Measurements from ENCODE around the gene AOPEP. TPM values are rescaled to one million over a fixed set of nuclear protein-coding genes. Genes with fewer than 3 reads are reported as not detected.
A peak's percentile ranks its signal among the peaks of the same experiment; 100 is the strongest.
"Not testable (repeated sequence)": the region's sequence is repeated elsewhere in the genome, so short reads cannot be mapped to it uniquely, and the experiment has no call there.

The AOPEP gene
- total RNA-seq, 4 donors from 2014 or later, result 126 to 216 (median 136) TPM

DNA sequence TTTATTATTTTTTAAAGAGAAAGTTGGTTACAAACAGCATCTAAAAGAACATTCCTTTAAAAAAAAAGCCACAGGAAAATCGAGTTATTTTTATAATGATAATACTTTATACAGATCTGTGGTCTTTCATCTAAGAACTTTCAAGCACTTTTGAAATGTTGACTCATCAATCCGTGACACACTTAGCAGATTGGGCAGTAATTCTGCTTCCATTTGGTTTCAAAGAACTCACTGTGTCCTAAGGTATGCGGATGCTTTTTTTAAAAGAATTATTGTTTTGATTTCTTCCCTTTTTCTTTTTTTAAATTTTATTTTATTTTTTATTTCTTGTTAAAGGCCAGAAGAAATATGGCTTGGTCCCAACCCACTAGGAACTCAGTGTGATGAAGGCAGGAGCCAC, 147.8 kb downstream of the AOPEP start:
- TF ChIP-seq POLR2A (IDR thresholded peaks at IDR 0.05) (no peak), CTCF (IDR thresholded peaks at IDR 0.05) (no peak)
- no peak for DNase-seq
- Histone ChIP-seq H3K27me3 (no peaks in the 10 kb centered on the region), H3K9me3 (no peaks in the 10 kb centered on the region), H3K36me3 (no peaks in the 10 kb centered on the region), H3K27ac (peak overlapping the region; percentile 69 to 93 (median 78)), H3K4me3 (replicated peaks in 1 of 3) (no peak overlapping the region), H3K4me1 (peaks cover 49 to 68% of the 10 kb centered on the region in 2 donors)
- 14 to 22% methylated on average over 3 of the region's 3 CpGs for WGBS, 2 donors
- intact Hi-C loops (cut with DNase I), result no loop called here

- peak overlapping the region; percentile 69 to 93 (median 78) for H3K27ac ChIP-seq
- TF ChIP-seq POLR2A (IDR thresholded peaks at IDR 0.05) (peak in 1 of 2 donors; percentile 46), CTCF (IDR thresholded peaks at IDR 0.05) (no peak)
- no peaks in the 10 kb centered on the region for H3K36me3 ChIP-seq
- DNase-seq, result peak; percentile 33 to 46
- H3K4me1 ChIP-seq, result peaks cover 49 to 65% of the 10 kb centered on the region in 2 donors
- intact Hi-C loops (cut with DNase I), result no loop called here
- no peak overlapping the region for H3K4me3 ChIP-seq (replicated peaks in 1 of 3)
- no peaks in the 10 kb centered on the region for H3K9me3 ChIP-seq
- H3K27me3 ChIP-seq, result no peaks in the 10 kb centered on the region
- WGBS, 2 donors, result 47 to 55% methylated on average over 5 of the region's 5 CpGs
Observed at GRCh38 chr9:94875300-94876020, 149.0 kb downstream of the AOPEP start.

GRCh38 chr9:94878804-94879203, 152.3 kb downstream of the AOPEP start:
- H3K9me3 ChIP-seq; intact Hi-C loops (cut with DNase I); H3K4me3 ChIP-seq (replicated peaks in 1 of 3); H3K27ac ChIP-seq; H3K27me3 ChIP-seq; H3K36me3 ChIP-seq; DNase-seq: not testable (repeated sequence)
- 78 to 88% methylated on average over 3 of the region's 3 CpGs for WGBS, 2 donors
- peaks cover 33 to 60% of the 10 kb centered on the region in 2 donors for H3K4me1 ChIP-seq

DNA sequence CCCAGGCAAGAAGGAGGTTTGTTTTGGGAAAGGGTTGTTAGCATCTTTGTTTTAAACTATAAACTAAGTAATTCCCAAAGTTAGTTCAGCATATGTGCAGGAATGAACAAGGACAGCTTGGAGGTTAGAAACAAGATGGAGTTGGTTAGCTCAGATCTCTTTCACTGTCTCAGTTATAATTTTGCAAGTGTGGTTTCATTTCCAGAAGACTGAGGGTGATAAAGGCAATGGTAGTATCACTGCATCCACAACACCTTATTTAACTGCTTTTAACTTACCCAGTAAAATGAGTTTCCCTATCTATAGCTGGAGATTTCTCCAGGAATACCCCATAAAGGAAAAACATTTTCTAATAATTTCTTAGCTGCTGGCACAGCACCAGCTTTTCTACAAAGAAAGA, 152.7 kb downstream of the AOPEP start:
- no peak for DNase-seq
- no peaks in the 10 kb centered on the region for H3K27me3 ChIP-seq
- TF ChIP-seq CTCF (IDR thresholded peaks at IDR 0.05) (no peak), POLR2A (IDR thresholded peaks at IDR 0.05) (no peak)
- intact Hi-C loops (cut with DNase I), result no loop called here
- no peak overlapping the region for H3K27ac ChIP-seq
- H3K4me3 ChIP-seq (replicated peaks in 1 of 3), result no peak overlapping the region
- H3K36me3 ChIP-seq, result no peaks in the 10 kb centered on the region
- H3K9me3 ChIP-seq, result no peaks in the 10 kb centered on the region
- peaks cover 31 to 59% of the 10 kb centered on the region in 2 donors for H3K4me1 ChIP-seq

DNA sequence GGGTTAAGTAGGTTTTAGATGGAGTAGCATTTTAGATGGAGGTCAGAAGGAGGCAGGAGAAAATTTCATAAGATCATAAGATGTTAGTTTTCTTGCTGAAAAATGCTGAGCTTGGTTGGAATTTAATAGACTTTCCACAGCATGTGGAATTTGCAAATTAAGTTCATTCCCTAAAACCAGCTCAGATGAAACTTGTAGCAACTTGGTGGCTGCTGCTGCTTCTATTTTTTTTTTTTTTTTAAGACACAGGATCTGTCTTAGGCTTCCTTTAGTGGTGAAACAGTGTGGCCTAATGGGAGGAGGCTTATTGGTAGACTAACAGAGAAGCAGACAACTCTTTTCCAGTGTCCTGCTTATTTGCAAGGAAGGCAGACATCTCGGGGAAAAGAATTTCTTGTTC, 154.5 kb downstream of the AOPEP start:
- no peaks in the 10 kb centered on the region for H3K27me3 ChIP-seq
- no peaks in the 10 kb centered on the region for H3K36me3 ChIP-seq
- no peaks in the 10 kb centered on the region for H3K9me3 ChIP-seq
- peaks cover 17 to 52% of the 10 kb centered on the region in 2 donors for H3K4me1 ChIP-seq
- 86 to 91% methylated on average over 1 of the region's 1 CpG for WGBS, 2 donors
- no peak for DNase-seq
- peak overlapping the region in 1 of 3 donors; percentile 10 for H3K27ac ChIP-seq
- TF ChIP-seq POLR2A (IDR thresholded peaks at IDR 0.05) (no peak), CTCF (IDR thresholded peaks at IDR 0.05) (no peak)
- no peak overlapping the region for H3K4me3 ChIP-seq (replicated peaks in 1 of 3)
- intact Hi-C loops (cut with DNase I), result loop anchor here (10.0 kb wide), 1 partner anchor 114 kb away; no protein-coding TSS in a partner anchor

Data from thyroid gland (tissue), 4 donors.